Heart left ventricle (tissue), 13 donors: ENCODE results near the gene TBCK.

Experiments used
- CTCF ChIP-seq, 12 donors: fragments of 200-600 bp; sonication (generic) in 4 of 12; IDR thresholded peaks; one replicate each; pipeline versions ENCODE4 v1.5.0 to v1.8.0; 2018 to 2022; ENCODE audit warnings: antibody characterized with exemption in 12 of 12, mild to moderate bottlenecking in 5 of 12
- POLR2A ChIP-seq, 2 donors: fragments of 450-650 bp; IDR thresholded peaks; one replicate each; pipeline ENCODE4 v1.6.1; 2017; ENCODE audit warnings: antibody characterized with exemption in 2 of 2, mild to moderate bottlenecking in 2 of 2, moderate library complexity in 2 of 2
- donor health status: ischemic (EF 13 %, LVEDD 7.1; RV severe dilation, severe dysfunction).
- donor health status: DM: no; HTN: yes; CAD: no.
- donor health status: DM: no; HTN: no; CAD: no.
- donor health status: ischemic (EF 25% LVEDD 6.9; RV normal size, moderate dysfunction).
- donor health status: ischemic (EF 25% LVEDD 5.7; RV mildly dilated, moderate dysfunction).
- donor health status: ischemic (EF 35%, LVEDD 5.7; RV mildly dilated, moderate dysfunction).
- donor health status: nonischemic (EF 11% LVEDD 7.7; RV severe dilation, severe dysfunction).
- donor health status: DM: yes; HTN: yes; CAD: no.
- donor health status: PGD.
- donor health status: ischemic (EF 29% LVEDD 5.4; RV normal size, mild dysfunction).
- donor health status: nonischemic (EF 23%, LVEDD 6.1; RV moderate dilation, normal function).

- TF ChIP-seq CTCF (IDR thresholded peaks at IDR 0.05) (no peak), POLR2A (IDR thresholded peaks at IDR 0.05) (no peak)
These were observed 59.8 kb downstream of the TBCK start for GRCh38 chr4:106256190-106256589.
